HG02970 (cell line): ENCODE results near the gene SPAG5.
"Not testable (repeated sequence)": the region's sequence is repeated elsewhere in the genome, so short reads cannot be mapped to it uniquely, and the experiment has no call there.

Experiments
- ATAC-seq: cut with Tn5 transposase; IDR thresholded peaks from one replicate; pipeline ENCODE4 v1.9.1; 2021; ENCODE audit warnings: mild to moderate bottlenecking, moderate library complexity, moderate number of reproducible peaks; ENCODE audit not compliant: unreplicated experiment, low FRiP score

Gene SPAG5

GRCh38 chr17:28612531-28612930 lies 13.7 kb upstream of the SPAG5 start:
- ATAC-seq: no peak

GRCh38 chr17:28610376-28610775 lies 11.6 kb upstream of the SPAG5 start:
- ATAC-seq: no peak

- not testable (repeated sequence) for ATAC-seq
Observed at GRCh38 chr17:28604031-28604430, 5.2 kb upstream of the SPAG5 start.

GRCh38 chr17:28599311-28600184 lies 723 bp upstream of the SPAG5 start:
- peak; percentile 32 for ATAC-seq

GRCh38 chr17:28598389-28598788 lies 436 bp downstream of the SPAG5 start:
- no peak for ATAC-seq

GRCh38 chr17:28597606-28598383 lies 1.0 kb downstream of the SPAG5 start:
- ATAC-seq: no peak

GRCh38 chr17:28592260-28592659 lies 6.6 kb downstream of the SPAG5 start:
- ATAC-seq: no peak

- ATAC-seq: no peak
Observed at GRCh38 chr17:28585851-28586250, 13.0 kb downstream of the SPAG5 start.

- ATAC-seq: no peak
Observed at GRCh38 chr17:28584434-28584833, 14.4 kb downstream of the SPAG5 start.

GRCh38 chr17:28582513-28582912 lies 16.3 kb downstream of the SPAG5 start:
- no peak for ATAC-seq

GRCh38 chr17:28580959-28581358 lies 17.9 kb downstream of the SPAG5 start:
- no peak for ATAC-seq

- no peak for ATAC-seq
Observed at GRCh38 chr17:28579526-28579925, 19.3 kb downstream of the SPAG5 start.

- ATAC-seq: no peak
Observed at GRCh38 chr17:28578246-28579195, 20.3 kb downstream of the SPAG5 start.

- ATAC-seq: no peak
Observed at GRCh38 chr17:28577466-28577824, 21.4 kb downstream of the SPAG5 start.

GRCh38 chr17:28576758-28577465 lies 21.9 kb downstream of the SPAG5 start, which contains the start of gene ALDOC:
TSS of gene ALDOC (minus strand) at chr17:28576895. CDS start at chr17:28575532, 1,363 bp downstream.
- peak; percentile 82 for ATAC-seq

GRCh38 chr17:28576016-28576415 lies 22.8 kb downstream of the SPAG5 start:
- not testable (repeated sequence) for ATAC-seq

- no peak for ATAC-seq
Observed at GRCh38 chr17:28575126-28575795, 23.6 kb downstream of the SPAG5 start.

- ATAC-seq: no peak
Observed at GRCh38 chr17:28574526-28574925, 24.3 kb downstream of the SPAG5 start.

- no peak for ATAC-seq
Observed at GRCh38 chr17:28573966-28574480, 24.8 kb downstream of the SPAG5 start.
